ENCODE results near the gene MSL1. TPM values are rescaled to one million over a fixed set of nuclear protein-coding genes. Genes with fewer than 3 reads are reported as not detected.

The MSL1 gene
- total RNA-seq, 4 donors from 2014 or later, result 70.6 to 117 (median 82.4) TPM

DNA sequence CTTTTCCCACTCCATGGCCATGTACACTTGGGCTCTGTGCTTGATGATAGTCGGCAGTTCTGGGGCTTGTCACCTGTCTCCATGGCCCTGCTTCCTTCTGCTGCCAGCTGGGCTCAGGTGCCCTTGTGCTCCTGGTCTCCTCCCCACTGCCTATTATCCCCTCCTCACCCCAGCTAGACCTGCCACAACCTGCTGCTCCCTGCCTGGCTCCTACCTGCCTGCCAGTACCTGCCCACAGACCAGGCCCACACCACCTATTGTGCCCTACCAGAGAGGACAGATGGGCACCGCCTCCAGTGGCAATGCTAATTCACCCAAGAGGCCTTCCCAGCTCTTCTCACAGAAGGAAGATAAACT lies 55.0 kb downstream of the MSL1 start:
- intact Hi-C loops (cut with DNase I; ENCODE audit: low total_unique reads), result no loop called here

DNA sequence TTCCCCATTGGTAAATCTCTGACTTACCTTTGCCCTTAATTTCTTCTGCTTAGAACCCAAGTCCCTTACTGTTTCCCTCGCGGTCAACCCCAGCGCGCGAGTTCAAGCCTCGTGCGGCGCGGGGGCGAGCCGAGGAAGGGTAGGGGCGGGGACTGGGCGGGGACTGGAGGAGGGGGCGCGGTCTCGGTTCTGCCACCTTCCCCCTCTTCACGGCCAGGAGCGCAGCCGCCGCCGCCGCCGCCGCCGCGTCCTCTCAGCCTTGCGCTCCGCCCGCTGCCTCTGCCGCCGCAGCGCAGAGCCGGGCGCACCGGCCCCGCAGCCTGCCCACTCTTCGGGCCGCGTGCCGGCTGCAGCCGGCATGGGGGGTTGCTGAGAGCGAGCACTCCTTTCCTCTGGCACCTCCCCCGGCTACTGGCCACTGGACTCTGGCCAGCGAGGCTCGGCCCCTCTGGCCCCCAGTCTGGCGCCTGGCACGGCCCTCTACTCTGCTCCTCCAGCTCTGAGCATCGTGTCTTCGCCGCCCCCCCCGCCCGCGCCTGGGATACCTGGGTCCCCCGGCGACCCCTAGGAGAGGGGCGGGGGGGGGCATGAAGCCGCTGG lies 55.6 kb downstream of the MSL1 start, which contains the start of gene RAPGEFL1:
RAPGEFL1 (plus strand) TSS at position 196 of the 600 bp plus-strand sequence; CDS start at position 588, 392 bp downstream.
- peak within 1 kb of the TSS; percentile 55 for H3K4me3 ChIP-seq (ENCODE audit: low read depth, poor library complexity, severe bottlenecking)
- 1 to 2% methylated on average over 41 to 46 of the region's 57 CpGs for WGBS, 2 donors
- DNase-seq (ENCODE audit: low spot score in 2 of 2), result peak; percentile 71 to 95
- intact Hi-C loops (cut with DNase I; ENCODE audit: low total_unique reads), result no loop called here
- TF ChIP-seq POLR2A (IDR thresholded peaks at IDR 0.05), result no peak
- TF ChIP-seq, protein P1, sequence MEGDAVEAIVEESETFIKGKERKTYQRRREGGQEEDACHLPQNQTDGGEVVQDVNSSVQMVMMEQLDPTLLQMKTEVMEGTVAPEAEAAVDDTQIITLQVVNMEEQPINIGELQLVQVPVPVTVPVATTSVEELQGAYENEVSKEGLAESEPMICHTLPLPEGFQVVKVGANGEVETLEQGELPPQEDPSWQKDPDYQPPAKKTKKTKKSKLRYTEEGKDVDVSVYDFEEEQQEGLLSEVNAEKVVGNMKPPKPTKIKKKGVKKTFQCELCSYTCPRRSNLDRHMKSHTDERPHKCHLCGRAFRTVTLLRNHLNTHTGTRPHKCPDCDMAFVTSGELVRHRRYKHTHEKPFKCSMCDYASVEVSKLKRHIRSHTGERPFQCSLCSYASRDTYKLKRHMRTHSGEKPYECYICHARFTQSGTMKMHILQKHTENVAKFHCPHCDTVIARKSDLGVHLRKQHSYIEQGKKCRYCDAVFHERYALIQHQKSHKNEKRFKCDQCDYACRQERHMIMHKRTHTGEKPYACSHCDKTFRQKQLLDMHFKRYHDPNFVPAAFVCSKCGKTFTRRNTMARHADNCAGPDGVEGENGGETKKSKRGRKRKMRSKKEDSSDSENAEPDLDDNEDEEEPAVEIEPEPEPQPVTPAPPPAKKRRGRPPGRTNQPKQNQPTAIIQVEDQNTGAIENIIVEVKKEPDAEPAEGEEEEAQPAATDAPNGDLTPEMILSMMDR (IDR thresholded peaks at IDR 0.05), result no peak

More for the DNA sequence above, 55.0 kb downstream of the MSL1 start:
- peak in 1 of 2 donors; percentile 75 for DNase-seq (ENCODE audit: low spot score in 2 of 2)
- H3K4me3 ChIP-seq (ENCODE audit: low read depth, poor library complexity, severe bottlenecking), result no peak overlapping the region
- 34 to 56% methylated on average over 2 of the region's 2 CpGs for WGBS, 2 donors
- TF ChIP-seq, protein P1 (IDR thresholded peaks at IDR 0.05), result no peak

DNA sequence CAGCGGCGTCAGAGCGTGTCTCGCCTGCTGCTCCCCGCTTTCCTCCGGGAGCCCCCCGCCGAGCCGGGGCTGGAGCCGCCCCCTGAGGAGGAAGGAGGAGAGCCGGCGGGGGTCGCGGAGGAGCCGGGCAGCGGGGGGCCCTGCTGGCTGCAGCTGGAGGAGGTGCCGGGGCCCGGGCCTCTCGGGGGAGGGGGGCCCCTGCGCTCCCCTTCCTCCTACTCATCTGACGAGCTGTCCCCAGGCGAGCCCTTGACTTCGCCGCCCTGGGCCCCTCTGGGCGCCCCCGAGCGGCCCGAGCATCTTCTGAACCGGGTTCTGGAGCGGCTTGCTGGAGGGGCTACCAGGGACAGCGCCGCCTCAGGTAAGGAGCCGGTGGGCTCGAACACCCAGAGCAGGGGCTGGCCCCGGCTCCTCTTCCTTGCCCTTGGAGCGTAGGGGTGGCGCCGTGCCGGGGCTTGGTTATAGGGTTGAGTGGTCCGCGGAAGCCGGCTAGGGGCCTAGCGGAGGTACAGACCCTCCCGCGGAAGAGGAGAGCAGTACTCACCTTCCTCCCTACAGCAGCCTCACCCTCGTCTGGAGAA lies 56.3 kb downstream of the MSL1 start:
- 53 to 55% methylated on average over 33 to 34 of the region's 46 CpGs for WGBS, 2 donors
- H3K4me3 ChIP-seq (ENCODE audit: low read depth, poor library complexity, severe bottlenecking), result peak overlapping the region; percentile 55
- TF ChIP-seq POLR2A (IDR thresholded peaks at IDR 0.05), result no peak
- TF ChIP-seq, protein P1 (IDR thresholded peaks at IDR 0.05), result no peak
- intact Hi-C loops (cut with DNase I; ENCODE audit: low total_unique reads), result no loop called here
- DNase-seq (ENCODE audit: low spot score in 2 of 2), result no peak

DNA sequence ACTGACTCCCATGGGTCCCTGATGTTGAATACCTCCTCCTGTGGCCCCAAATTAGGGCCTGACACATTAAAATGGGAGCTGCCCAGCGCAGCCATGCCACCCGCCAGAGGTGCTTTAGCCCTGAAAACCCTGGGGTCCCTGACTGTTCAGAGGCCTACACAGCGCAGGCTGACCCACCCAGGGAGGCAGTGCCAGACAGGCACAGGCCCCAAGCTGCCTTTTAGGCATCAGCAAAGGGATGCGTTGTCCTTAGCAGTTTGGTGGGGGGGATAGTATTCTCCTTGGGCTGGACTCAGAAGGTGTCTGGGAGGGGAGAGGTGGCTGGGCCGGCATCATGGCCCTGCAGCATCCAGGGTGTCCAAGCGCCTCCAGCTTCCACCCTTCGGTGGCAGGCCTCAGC lies 56.9 kb downstream of the MSL1 start:
- no peak for DNase-seq (ENCODE audit: low spot score in 2 of 2)
- intact Hi-C loops (cut with DNase I; ENCODE audit: low total_unique reads), result no loop called here
- WGBS, 2 donors, result 45 to 81% methylated on average over 6 to 7 of the region's 7 CpGs
- peak overlapping the region; percentile 55 for H3K4me3 ChIP-seq (ENCODE audit: low read depth, poor library complexity, severe bottlenecking)
- no peak for TF ChIP-seq POLR2A (IDR thresholded peaks at IDR 0.05)
- TF ChIP-seq, protein P1 (IDR thresholded peaks at IDR 0.05), result no peak

- H3K4me3 ChIP-seq (ENCODE audit: low read depth, poor library complexity, severe bottlenecking), result no peak overlapping the region
- 50 to 51% methylated on average over 6 of the region's 6 CpGs for WGBS, 2 donors
- TF ChIP-seq, protein P1 (IDR thresholded peaks at IDR 0.05), result no peak
- TF ChIP-seq POLR2A (IDR thresholded peaks at IDR 0.05), result no peak
- intact Hi-C loops (cut with DNase I; ENCODE audit: low total_unique reads), result no loop called here
- no peak for DNase-seq (ENCODE audit: low spot score in 2 of 2)
Measured at GRCh38 chr17:40179923-40180659, 58.3 kb downstream of the MSL1 start.
